ENCODE data around the gene SPPL2B.

The SPPL2B gene

DNA sequence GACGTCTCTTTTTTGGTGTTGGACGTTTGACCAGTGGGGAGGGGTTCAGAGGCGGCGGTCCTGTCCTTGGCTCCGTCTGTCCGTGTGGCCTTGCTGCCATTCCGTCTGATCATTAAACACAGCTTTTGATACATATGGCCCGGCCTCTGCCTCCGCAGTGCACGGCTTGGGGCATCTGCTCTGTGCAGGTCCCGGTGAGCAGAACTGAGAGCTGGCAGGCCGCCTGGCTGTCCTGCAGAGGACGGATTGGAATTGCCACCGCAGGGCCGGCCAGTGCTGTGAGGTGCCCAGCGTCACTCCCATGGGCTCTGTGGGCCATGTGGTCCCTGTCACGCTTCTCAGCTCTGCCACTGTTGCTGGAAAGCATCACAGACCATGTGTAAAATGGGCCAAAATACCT lies 26.2 kb downstream of the SPPL2B start:
- DNase-seq (ENCODE audit: low spot score) = no peak
- TF ChIP-seq, protein P1, sequence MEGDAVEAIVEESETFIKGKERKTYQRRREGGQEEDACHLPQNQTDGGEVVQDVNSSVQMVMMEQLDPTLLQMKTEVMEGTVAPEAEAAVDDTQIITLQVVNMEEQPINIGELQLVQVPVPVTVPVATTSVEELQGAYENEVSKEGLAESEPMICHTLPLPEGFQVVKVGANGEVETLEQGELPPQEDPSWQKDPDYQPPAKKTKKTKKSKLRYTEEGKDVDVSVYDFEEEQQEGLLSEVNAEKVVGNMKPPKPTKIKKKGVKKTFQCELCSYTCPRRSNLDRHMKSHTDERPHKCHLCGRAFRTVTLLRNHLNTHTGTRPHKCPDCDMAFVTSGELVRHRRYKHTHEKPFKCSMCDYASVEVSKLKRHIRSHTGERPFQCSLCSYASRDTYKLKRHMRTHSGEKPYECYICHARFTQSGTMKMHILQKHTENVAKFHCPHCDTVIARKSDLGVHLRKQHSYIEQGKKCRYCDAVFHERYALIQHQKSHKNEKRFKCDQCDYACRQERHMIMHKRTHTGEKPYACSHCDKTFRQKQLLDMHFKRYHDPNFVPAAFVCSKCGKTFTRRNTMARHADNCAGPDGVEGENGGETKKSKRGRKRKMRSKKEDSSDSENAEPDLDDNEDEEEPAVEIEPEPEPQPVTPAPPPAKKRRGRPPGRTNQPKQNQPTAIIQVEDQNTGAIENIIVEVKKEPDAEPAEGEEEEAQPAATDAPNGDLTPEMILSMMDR (IDR thresholded peaks at IDR 0.05; ENCODE audit: extremely low read depth, missing control alignments) = no peak

DNA sequence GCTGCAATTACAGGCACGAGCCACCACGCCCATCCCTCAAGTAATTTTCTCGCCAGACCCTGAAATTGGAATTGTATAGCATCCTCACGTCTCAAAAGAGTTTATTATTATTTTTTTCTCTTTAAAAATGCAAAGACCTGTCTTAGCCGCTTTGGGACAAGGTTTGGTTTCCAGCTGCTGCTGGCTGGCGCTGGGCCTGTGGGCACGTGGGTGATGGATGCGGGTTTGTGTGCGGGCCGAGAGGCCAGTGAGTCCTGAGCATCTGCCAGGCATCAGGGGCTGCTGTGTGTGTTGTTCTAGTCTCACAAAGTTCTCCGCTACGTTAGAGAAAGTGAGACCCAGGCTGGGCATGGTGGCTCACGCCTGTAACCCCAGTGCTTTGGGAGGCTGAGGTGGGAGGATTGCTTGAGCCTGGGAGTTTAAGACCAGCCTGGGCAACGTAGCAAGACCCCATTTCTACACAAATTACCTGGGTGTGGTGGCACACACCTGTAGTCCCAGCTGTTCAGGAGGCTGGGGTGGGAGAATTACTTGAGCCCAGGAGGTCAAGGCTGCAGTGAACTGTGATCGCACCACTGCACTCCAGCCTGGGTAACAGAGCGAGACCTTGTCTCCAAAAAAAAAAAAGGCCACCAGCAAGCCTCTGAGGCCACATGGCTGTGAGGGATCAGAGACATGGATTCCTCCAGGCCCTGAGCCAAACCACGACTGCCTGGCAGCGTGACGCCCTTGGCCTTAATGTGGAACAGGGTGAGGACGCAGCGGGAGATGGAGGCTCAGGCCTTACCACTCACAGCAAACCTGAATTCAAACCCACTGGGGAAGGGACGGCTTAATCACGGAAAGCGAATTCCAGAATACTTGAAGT lies 26.9 kb downstream of the SPPL2B start:
- TF ChIP-seq, protein P1 (IDR thresholded peaks at IDR 0.05; ENCODE audit: extremely low read depth, missing control alignments) = no peak
- no peak for DNase-seq (ENCODE audit: low spot score)

DNA sequence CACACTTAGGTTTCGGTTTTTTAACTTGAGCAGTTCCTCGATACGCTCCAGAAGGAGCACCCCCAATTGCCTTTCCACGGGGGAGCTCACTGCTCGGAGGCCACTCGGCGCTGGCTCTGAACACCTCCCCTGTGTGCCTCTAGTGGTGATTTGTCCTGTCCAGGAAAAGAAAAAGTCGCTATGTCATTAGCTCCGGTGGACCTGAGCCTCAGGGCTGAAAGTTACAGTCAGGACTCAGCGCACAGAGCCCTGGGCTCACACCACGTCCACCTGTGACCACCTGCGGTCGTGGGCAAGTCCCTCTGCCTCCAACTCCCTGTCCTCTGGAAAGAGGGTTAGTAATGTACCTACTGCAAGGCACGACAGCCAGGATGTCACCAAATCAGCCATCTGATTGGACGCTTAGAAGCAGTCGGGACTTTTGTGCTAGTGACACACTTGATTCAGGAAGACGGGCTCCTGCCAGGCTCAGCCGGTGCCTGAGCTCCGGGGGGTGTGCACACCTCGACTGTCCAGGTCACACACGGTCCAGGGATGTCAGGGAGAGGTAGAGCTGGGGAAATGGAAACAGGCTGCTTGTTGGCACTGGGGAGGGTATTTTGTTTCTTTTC lies 27.7 kb downstream of the SPPL2B start:
- DNase-seq (ENCODE audit: low spot score) = no peak
- TF ChIP-seq, protein P1 (IDR thresholded peaks at IDR 0.05; ENCODE audit: extremely low read depth, missing control alignments) = no peak

DNA sequence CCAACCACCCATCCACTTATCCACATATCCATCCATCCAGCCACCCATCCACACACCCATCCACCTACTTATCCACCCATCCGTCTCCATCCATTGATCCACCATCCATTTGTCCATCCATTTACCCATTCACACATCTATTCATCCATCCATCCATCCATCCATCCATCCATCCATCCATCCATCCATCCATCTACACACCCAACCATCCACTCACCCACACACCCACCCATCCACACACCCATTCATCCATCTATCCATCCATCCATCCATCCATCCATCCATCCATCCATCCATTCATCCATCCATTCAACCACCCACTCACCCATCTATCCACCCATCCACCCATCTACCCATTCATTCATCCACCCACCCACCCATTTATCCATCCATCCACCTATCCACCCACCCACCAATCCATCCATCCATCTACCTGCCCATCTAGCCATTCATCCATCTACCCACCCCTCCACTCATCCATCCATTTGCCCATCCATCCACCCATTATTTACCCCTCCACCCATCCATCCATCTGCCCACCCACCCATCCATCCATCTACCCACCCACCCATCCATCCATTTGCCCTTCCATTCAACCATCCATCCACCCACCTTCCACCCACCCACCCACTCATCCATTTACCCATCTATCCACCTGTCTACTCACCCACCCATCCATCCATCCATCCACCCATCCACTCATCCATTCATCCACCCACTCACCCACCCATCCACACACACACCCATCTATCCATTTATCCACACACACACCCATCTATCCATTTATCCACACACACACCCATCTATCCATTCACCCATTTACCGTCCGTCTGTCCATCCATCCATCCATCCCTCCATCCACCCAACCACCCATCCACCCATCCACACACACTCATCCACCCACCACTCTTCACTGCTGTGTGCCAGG lies 29.1 kb downstream of the SPPL2B start:
- TF ChIP-seq, protein P1 (IDR thresholded peaks at IDR 0.05; ENCODE audit: extremely low read depth, missing control alignments) = no peak
- no peak for DNase-seq (ENCODE audit: low spot score)

DNA sequence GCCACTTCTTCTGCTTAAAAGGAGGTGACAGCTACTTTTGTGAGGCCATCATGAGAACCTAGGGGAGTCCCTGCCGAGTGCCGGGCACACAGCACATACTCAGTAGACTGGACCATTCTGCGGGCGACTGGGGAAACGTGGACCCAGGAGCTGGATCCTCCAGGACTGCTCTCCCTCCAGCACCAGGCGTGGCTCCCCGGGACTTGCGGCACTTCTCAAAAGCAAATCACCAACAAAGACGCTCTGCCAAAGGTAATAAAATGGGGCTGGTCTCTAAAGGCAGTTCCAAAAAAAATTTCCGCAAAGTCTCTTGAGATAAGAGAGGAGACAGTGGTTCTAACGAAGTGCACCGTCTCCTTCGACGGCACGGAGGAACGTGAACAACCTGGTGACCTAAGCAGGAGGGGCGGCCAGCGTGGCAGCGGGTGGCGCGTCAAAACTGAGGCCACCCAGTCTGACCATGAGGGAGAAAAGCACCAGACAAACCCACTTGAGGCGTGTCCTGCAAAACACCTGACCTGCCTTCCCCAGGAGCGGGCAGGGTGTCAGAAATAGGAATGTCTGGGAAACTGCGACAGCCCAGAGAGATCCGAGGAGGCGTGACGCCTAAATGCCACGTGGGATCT lies 30.2 kb downstream of the SPPL2B start:
- DNase-seq (ENCODE audit: low spot score) = no peak
- TF ChIP-seq, protein P1 (IDR thresholded peaks at IDR 0.05; ENCODE audit: extremely low read depth, missing control alignments) = no peak

DNA sequence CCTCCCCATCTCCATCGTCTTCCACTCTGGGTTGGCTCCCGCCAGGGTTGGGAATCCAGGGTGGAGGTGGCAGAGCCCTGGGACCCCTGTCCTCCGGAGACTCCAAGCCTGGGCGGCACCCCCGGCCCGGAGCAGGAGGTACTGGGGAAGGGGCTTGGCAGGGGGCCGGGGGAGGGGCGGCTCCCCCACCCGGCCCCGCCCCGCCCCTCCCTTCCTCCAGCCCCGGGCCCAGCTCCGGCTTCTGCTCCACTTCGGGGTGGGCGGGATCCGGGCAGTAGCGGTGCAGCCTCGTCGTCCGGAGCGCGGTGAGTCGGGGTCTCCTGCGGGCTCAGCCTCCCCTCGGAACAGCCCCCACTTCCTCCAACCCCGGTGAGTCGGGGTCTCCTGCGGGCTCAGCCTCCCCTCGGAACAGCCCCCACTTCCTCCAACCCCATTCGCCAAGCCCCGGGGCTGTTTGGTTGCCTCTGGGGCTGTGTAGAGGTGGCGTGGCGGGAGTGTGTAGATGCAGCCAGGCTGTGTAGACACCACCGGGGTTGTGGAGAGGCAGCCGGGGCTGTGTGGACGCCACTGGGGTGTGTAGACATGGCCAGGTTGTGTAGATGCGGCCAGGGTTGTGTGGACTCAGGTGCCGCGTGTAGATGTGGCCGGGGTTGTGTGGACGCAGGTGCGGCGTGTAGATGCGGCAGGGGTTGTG lies 31.7 kb downstream of the SPPL2B start, which contains the start of gene TMPRSS9:
Gene TMPRSS9 (plus strand): TSS at position 274 of the 694 bp plus-strand sequence. CDS start 29,521 bp downstream, outside the sequence.
- DNase-seq (ENCODE audit: low spot score) = no peak
- TF ChIP-seq, protein P1 (IDR thresholded peaks at IDR 0.05; ENCODE audit: extremely low read depth, missing control alignments) = no peak

Data from GM20000 (cell line).